HEK293 (cell line): ENCODE measurements around the gene AKAP9.

Experiments used
- KLF9 ChIP-seq: fragments of 450-650 bp; formaldehyde crosslinking; IDR thresholded peaks from 2 replicates; pipeline ENCODE4 v1.5.1; 2016; ENCODE audit warnings: missing biosample characterization, missing genetic modification characterization, low read depth
- PBX3 ChIP-seq: sonication (generic); formaldehyde crosslinking; IDR thresholded peaks from 2 replicates; pipeline ENCODE4 v1.8.1; 2022; ENCODE audit warnings: mild to moderate bottlenecking, moderate library complexity, missing genetic modification reagents
- PRDM6 ChIP-seq: fragments of 450-650 bp; formaldehyde crosslinking; IDR thresholded peaks from 2 replicates; pipeline ENCODE4 v1.5.1; 2017; ENCODE audit warnings: missing biosample characterization, missing genetic modification characterization
- SCRT1 ChIP-seq: fragments of 450-650 bp; formaldehyde crosslinking; IDR thresholded peaks from 2 replicates; pipeline ENCODE4 v1.5.1; 2016; ENCODE audit warnings: missing biosample characterization, missing genetic modification characterization, borderline replicate concordance
- SETDB1 ChIP-seq: IDR thresholded peaks from one replicate; pipeline ENCODE4 v1.6.1; 2017; ENCODE audit warnings: mild to moderate bottlenecking, low read length, moderate library complexity, mixed read lengths; ENCODE audit not compliant: insufficient read length
- TRIM28 ChIP-seq: IDR thresholded peaks from 2 replicates; pipeline ENCODE4 v1.6.1; 2011; ENCODE audit warnings: low read length, control low read depth, borderline replicate concordance
- ZBTB26 ChIP-seq: fragments of 450-650 bp; formaldehyde crosslinking; optimal IDR thresholded peaks from 2 replicates; pipeline ENCODE3; 2016; ENCODE audit warnings: missing biosample characterization, mild to moderate bottlenecking, missing genetic modification characterization
- ZNF132 ChIP-seq: fragments of 450-650 bp; formaldehyde crosslinking; IDR thresholded peaks from 2 replicates; pipeline ENCODE4 v1.5.1; 2017; ENCODE audit warnings: missing biosample characterization, missing genetic modification characterization, borderline replicate concordance
- ZNF184 ChIP-seq: fragments of 450-650 bp; IDR thresholded peaks from 2 replicates; pipeline ENCODE4 v1.5.1; 2018; ENCODE audit warnings: missing biosample characterization, mild to moderate bottlenecking, missing genetic modification characterization
- ZNF202 ChIP-seq: fragments of 450-650 bp; formaldehyde crosslinking; IDR thresholded peaks from 2 replicates; pipeline ENCODE4 v1.5.1; 2016; ENCODE audit warnings: missing biosample characterization, missing genetic modification characterization, borderline replicate concordance
- ZNF239 ChIP-seq: fragments of 450-650 bp; formaldehyde crosslinking; IDR thresholded peaks from 2 replicates; pipeline ENCODE4 v1.5.1; 2016; ENCODE audit warnings: missing biosample characterization, missing genetic modification characterization
- ZNF24 ChIP-seq: fragments of 450-650 bp; formaldehyde crosslinking; IDR thresholded peaks from 2 replicates; pipeline ENCODE4 v1.5.1; 2016; ENCODE audit warnings: missing biosample characterization, missing genetic modification characterization
- ZNF292 ChIP-seq: fragments of 450-650 bp; formaldehyde crosslinking; IDR thresholded peaks from 2 replicates; pipeline ENCODE4 v1.5.1; 2016; ENCODE audit warnings: low read depth, missing biosample characterization, missing genetic modification characterization, borderline replicate concordance
- ZNF394 ChIP-seq: fragments of 450-650 bp; formaldehyde crosslinking; IDR thresholded peaks from 2 replicates; pipeline ENCODE4 v1.5.1; 2016; ENCODE audit warnings: missing biosample characterization, missing genetic modification characterization, mild to moderate bottlenecking, moderate library complexity, borderline replicate concordance
- ZNF529 ChIP-seq: fragments of 450-650 bp; formaldehyde crosslinking; IDR thresholded peaks from 2 replicates; pipeline ENCODE4 v1.5.1; 2017; ENCODE audit warnings: missing genetic modification characterization, missing biosample characterization; ENCODE audit not compliant: insufficient replicate concordance
- ZNF558 ChIP-seq: fragments of 450-650 bp; formaldehyde crosslinking; IDR thresholded peaks from 2 replicates; pipeline ENCODE4 v1.5.1; 2016; ENCODE audit warnings: missing biosample characterization, missing genetic modification characterization
- ZNF621 ChIP-seq: fragments of 450-650 bp; formaldehyde crosslinking; IDR thresholded peaks from 2 replicates; pipeline ENCODE4 v1.5.1; 2017; ENCODE audit warnings: missing biosample characterization, missing genetic modification characterization
- ZNF747 ChIP-seq: fragments of 450-650 bp; formaldehyde crosslinking; IDR thresholded peaks from 2 replicates; pipeline ENCODE4 v1.5.1; 2016; ENCODE audit warnings: missing biosample characterization, missing genetic modification characterization
- TF ChIP-seq, protein P1 (sequence below): fragments of 450-650 bp; formaldehyde crosslinking; IDR thresholded peaks from 2 replicates; pipeline ENCODE4 v1.5.1; 2017; ENCODE audit warnings: missing biosample characterization, missing genetic modification characterization
- TF ChIP-seq, protein P2 (sequence below): fragments of 450-650 bp; IDR thresholded peaks from 2 replicates; pipeline ENCODE4 v1.5.1; 2018; ENCODE audit warnings: missing biosample characterization, missing genetic modification characterization
- TF ChIP-seq, protein P3 (sequence below): fragments of 450-650 bp; formaldehyde crosslinking; IDR thresholded peaks from 2 replicates; pipeline ENCODE4 v1.5.1; 2017; ENCODE audit warnings: missing biosample characterization, missing genetic modification characterization
- TF ChIP-seq, protein P4 (sequence below): fragments of 450-650 bp; formaldehyde crosslinking; IDR thresholded peaks from 2 replicates; pipeline ENCODE4 v1.5.1; 2016; ENCODE audit warnings: missing biosample characterization, missing genetic modification characterization

Gene AKAP9

DNA sequence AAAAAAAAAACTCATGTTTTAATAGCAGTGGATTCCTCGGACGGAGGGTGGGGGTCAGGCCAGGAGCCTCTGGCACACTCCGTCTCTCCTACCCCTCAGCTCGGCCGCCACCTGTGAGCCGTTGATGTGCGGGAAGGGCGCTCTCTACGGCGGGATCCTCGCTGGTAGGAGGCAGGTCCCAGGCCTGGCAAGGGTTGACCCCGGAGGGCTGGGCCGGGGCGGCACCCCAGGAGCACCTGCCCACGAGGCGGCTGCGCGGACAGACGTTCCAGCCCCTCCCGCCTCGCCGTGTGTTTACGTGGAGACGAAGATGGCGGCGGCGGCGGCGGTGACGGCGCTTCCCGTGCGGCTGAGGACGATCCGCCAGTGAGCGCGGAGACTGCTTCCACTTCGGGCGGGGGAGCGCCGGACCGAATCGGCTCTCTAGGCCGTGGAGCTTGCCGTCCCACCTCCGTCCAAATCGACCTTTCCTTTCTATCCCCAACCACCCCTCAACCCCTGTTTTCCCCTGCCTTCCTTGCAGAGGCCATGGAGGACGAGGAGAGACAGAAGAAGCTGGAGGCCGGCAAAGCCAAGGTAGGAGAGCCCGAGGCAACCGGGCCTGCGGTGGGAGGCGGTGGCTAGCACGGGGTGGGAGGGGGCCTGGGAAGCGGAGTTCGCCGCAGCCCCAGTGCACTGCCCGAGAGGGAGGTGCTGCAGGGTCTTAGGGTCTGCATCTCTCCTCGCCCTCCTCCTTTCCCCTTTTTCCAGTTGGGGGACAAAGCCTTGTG lies at the start of gene AKAP9 (continued):
- no peak for TF ChIP-seq ZNF747 (tag by site-specific recombination)
- peak; percentile 46 for TF ChIP-seq KLF9 (tag by site-specific recombination)
- TF ChIP-seq ZNF394 (tag by site-specific recombination), result peak; percentile 54; the same call in 1 of the 2 replicates
- peak; percentile 72; the same call in 1 of the 2 replicates for TF ChIP-seq PBX3 (CRISPR knock-in tag)
- TF ChIP-seq, protein P1, sequence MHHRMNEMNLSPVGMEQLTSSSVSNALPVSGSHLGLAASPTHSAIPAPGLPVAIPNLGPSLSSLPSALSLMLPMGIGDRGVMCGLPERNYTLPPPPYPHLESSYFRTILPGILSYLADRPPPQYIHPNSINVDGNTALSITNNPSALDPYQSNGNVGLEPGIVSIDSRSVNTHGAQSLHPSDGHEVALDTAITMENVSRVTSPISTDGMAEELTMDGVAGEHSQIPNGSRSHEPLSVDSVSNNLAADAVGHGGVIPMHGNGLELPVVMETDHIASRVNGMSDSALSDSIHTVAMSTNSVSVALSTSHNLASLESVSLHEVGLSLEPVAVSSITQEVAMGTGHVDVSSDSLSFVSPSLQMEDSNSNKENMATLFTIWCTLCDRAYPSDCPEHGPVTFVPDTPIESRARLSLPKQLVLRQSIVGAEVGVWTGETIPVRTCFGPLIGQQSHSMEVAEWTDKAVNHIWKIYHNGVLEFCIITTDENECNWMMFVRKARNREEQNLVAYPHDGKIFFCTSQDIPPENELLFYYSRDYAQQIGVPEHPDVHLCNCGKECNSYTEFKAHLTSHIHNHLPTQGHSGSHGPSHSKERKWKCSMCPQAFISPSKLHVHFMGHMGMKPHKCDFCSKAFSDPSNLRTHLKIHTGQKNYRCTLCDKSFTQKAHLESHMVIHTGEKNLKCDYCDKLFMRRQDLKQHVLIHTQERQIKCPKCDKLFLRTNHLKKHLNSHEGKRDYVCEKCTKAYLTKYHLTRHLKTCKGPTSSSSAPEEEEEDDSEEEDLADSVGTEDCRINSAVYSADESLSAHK (tag by site-specific recombination), result 0 out of 2 replicates have a peak, but pooled peaks have one; percentile 8
- no peak for TF ChIP-seq ZNF132 (tag by site-specific recombination)
- TF ChIP-seq ZNF292 (tag by site-specific recombination), result no peak
- no peak for TF ChIP-seq PRDM6 (tag by site-specific recombination)
- no peak for TF ChIP-seq ZNF184 (tag by site-specific recombination)
- TF ChIP-seq, protein P2, sequence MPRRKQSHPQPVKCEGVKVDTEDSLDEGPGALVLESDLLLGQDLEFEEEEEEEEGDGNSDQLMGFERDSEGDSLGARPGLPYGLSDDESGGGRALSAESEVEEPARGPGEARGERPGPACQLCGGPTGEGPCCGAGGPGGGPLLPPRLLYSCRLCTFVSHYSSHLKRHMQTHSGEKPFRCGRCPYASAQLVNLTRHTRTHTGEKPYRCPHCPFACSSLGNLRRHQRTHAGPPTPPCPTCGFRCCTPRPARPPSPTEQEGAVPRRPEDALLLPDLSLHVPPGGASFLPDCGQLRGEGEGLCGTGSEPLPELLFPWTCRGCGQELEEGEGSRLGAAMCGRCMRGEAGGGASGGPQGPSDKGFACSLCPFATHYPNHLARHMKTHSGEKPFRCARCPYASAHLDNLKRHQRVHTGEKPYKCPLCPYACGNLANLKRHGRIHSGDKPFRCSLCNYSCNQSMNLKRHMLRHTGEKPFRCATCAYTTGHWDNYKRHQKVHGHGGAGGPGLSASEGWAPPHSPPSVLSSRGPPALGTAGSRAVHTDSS (tag by site-specific recombination), result no peak
- TF ChIP-seq ZNF202 (tag by site-specific recombination), result no peak
- TF ChIP-seq, protein P3, sequence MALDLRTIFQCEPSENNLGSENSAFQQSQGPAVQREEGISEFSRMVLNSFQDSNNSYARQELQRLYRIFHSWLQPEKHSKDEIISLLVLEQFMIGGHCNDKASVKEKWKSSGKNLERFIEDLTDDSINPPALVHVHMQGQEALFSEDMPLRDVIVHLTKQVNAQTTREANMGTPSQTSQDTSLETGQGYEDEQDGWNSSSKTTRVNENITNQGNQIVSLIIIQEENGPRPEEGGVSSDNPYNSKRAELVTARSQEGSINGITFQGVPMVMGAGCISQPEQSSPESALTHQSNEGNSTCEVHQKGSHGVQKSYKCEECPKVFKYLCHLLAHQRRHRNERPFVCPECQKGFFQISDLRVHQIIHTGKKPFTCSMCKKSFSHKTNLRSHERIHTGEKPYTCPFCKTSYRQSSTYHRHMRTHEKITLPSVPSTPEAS (tag by site-specific recombination), result peak; percentile 30; the same call in 1 of the 2 replicates
- TF ChIP-seq ZNF24 (tag by site-specific recombination), result peak; percentile 61; the same call in 1 of the 2 replicates
- TF ChIP-seq, protein P4, sequence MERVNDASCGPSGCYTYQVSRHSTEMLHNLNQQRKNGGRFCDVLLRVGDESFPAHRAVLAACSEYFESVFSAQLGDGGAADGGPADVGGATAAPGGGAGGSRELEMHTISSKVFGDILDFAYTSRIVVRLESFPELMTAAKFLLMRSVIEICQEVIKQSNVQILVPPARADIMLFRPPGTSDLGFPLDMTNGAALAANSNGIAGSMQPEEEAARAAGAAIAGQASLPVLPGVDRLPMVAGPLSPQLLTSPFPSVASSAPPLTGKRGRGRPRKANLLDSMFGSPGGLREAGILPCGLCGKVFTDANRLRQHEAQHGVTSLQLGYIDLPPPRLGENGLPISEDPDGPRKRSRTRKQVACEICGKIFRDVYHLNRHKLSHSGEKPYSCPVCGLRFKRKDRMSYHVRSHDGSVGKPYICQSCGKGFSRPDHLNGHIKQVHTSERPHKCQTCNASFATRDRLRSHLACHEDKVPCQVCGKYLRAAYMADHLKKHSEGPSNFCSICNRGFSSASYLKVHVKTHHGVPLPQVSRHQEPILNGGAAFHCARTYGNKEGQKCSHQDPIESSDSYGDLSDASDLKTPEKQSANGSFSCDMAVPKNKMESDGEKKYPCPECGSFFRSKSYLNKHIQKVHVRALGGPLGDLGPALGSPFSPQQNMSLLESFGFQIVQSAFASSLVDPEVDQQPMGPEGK (tag by site-specific recombination), result peak; percentile 79
- no peak for TF ChIP-seq SETDB1
- TF ChIP-seq ZBTB26, result peak; percentile 74
- no peak for TF ChIP-seq ZNF621 (tag by site-specific recombination)
- TF ChIP-seq ZNF529 (tag by site-specific recombination), result no peak
- 0 out of 2 replicates have a peak, but pooled peaks have one; percentile 8 for TF ChIP-seq SCRT1 (tag by site-specific recombination)
- TF ChIP-seq TRIM28, result no peak
- no peak for TF ChIP-seq ZNF239 (tag by site-specific recombination)
- TF ChIP-seq ZNF558 (tag by site-specific recombination), result no peak
